ENCODE data around the gene CELF3.

GRCh38 chr1:151668090-151668489 is 48.5 kb downstream of the CELF3 start:
- TF ChIP-seq GATA3 (IDR thresholded peaks at IDR 0.05; ENCODE audit: low read depth, low read length) = no peak
- TF ChIP-seq GATA2 (IDR thresholded peaks at IDR 0.05; ENCODE audit: low read depth, low read length) = no peak
